GM12878 (cell line): ENCODE measurements around the gene SLC6A17. TPM values are rescaled to one million over a fixed set of nuclear protein-coding genes. Genes with fewer than 3 reads are reported as not detected.

Experiments
- ATAC-seq: fragments of 200-7000 bp; cut with Tn5 transposase; 3 replicates; pipeline ENCODE4 v1.9.1; 2020; ENCODE audit warnings: mild to moderate bottlenecking, moderate library complexity
- BruUV-seq: library from RNA; stranded (reverse); fragments of 400-500 nt; replicated peaks from 2 replicates; lab custom pipeline; 2021; lab: Mats Ljungman, UMichigan
- CTCF ChIA-PET: fragments of 300-600 bp; sonication (Branson Sonifier 250); formaldehyde crosslinking; extraction: SDS; loops from one replicate; lab custom pipeline; 2021; ENCODE audit warnings: inconsistent platforms; lab: Yijun Ruan, JAX
- POLR2A ChIA-PET: fragments of 350-600 bp; formaldehyde crosslinking; extraction: SDS; loops from one replicate; lab custom pipeline; 2021; ENCODE audit warnings: inconsistent platforms; lab: Charles Lee
- RAD21 ChIA-PET: fragments of 300-600 bp; sonication (Branson Sonifier 250); formaldehyde crosslinking; loops from one replicate; lab custom pipeline; 2023; ENCODE audit warnings: antibody characterized with exemption; ENCODE audit not compliant: unreplicated experiment; lab: Charles Lee
- SMC1A ChIA-PET: fragments of 300-600 bp; sonication (Branson Sonifier 250); formaldehyde crosslinking; loops from one replicate; lab custom pipeline; 2023; ENCODE audit not compliant: unreplicated experiment, uncharacterized antibody; lab: Charles Lee
- DNase-seq: peaks from one replicate; pipeline ENCODE4 v3.0.0-alpha.2; 2011; ENCODE audit warnings: low read depth, low spot score
- FAIRE-seq: peaks from 3 replicates; lab custom pipeline; 2011; peaks lifted over from hg19 to GRCh38; lab: Jason Lieb, UNC
- H2AFZ ChIP-seq: 2 replicates; pipeline ENCODE4 v1.6.0; 2011; ENCODE audit warnings: low read depth, low read length, control low read depth; ENCODE audit not compliant: control insufficient read depth
- H3K27ac ChIP-seq: 2 replicates; pipeline ENCODE4 v1.5.1; 2011; ENCODE audit warnings: control low read depth; ENCODE audit not compliant: control insufficient read depth, insufficient read depth
- H3K27me3 ChIP-seq, 2 experiments: replicated peaks in 1 of 2; 2 replicates each; pipeline versions ENCODE4 v1.6.0 to v1.6.1; 2011; ENCODE audit warnings: low read length in 1 of 2; ENCODE audit not compliant: control insufficient read depth in 2 of 2, insufficient read depth in 2 of 2
- H3K36me3 ChIP-seq, 2 experiments: 2 replicates each; pipeline ENCODE4 v1.5.1; 2011; ENCODE audit warnings: low read length in 1 of 2; ENCODE audit not compliant: control insufficient read depth in 2 of 2, insufficient read depth in 2 of 2
- H3K4me1 ChIP-seq: 2 replicates; pipeline ENCODE4 v1.6.1; 2011; ENCODE audit warnings: mild to moderate bottlenecking, low read length, moderate library complexity, mixed read lengths; ENCODE audit not compliant: control insufficient read depth, insufficient read depth
- H3K4me2 ChIP-seq: 2 replicates; pipeline ENCODE4 v1.6.0; 2011; ENCODE audit warnings: control low read depth; ENCODE audit not compliant: control insufficient read depth, insufficient read depth
- H3K4me3 ChIP-seq: fragments of 200-600 bp; sonication (generic); 2 replicates; pipeline ENCODE4 v1.5.1; 2016
- H3K79me2 ChIP-seq: 2 replicates; pipeline ENCODE4 v1.6.0; 2011; ENCODE audit warnings: low read length; ENCODE audit not compliant: control insufficient read depth, insufficient read depth
- H3K9ac ChIP-seq: 2 replicates; pipeline ENCODE4 v1.8.0; 2011; ENCODE audit warnings: low read length, control low read depth, mixed read lengths; ENCODE audit not compliant: control insufficient read depth, insufficient read depth
- H3K9me3 ChIP-seq: replicated peaks from 3 replicates; pipeline ENCODE4 v1.5.1; 2011; ENCODE audit warnings: mild to moderate bottlenecking, low read length; ENCODE audit not compliant: control insufficient read depth, insufficient read depth
- H4K20me1 ChIP-seq: 2 replicates; pipeline ENCODE4 v1.6.0; 2011; ENCODE audit not compliant: control insufficient read depth, insufficient read depth
- CREB1 ChIP-seq: IDR thresholded peaks from 2 replicates; pipeline ENCODE4 v1.6.1; 2012; ENCODE audit warnings: low read depth, mild to moderate bottlenecking, inconsistent platforms
- CUX1 ChIP-seq: IDR thresholded peaks from 2 replicates; pipeline ENCODE4 v1.6.1; 2012; ENCODE audit warnings: improper control_type of control experiment, low read depth, low read length; ENCODE audit not compliant: insufficient replicate concordance
- E2F8 ChIP-seq: fragments of 450-650 bp; IDR thresholded peaks from 2 replicates; pipeline ENCODE4 v1.6.1; 2018; ENCODE audit warnings: mild to moderate bottlenecking, low read depth, moderate library complexity; ENCODE audit not compliant: partially characterized antibody
- MEF2B ChIP-seq: fragments of 450-650 bp; IDR thresholded peaks from 2 replicates; pipeline ENCODE4 v1.6.1; 2018; ENCODE audit warnings: mild to moderate bottlenecking, moderate library complexity; ENCODE audit not compliant: partially characterized antibody, poor library complexity, severe bottlenecking
- MTA2 ChIP-seq: fragments of 450-650 bp; IDR thresholded peaks from 2 replicates; pipeline ENCODE4 v1.6.1; 2016; ENCODE audit warnings: low read depth, mild to moderate bottlenecking, moderate library complexity
- MXI1 ChIP-seq: fragments of 150-350 bp; IDR thresholded peaks from 2 replicates; pipeline ENCODE4 v1.6.1; 2011; ENCODE audit warnings: low read depth, mild to moderate bottlenecking, inconsistent platforms, low read length, improper control_type of control experiment
- NFYA ChIP-seq: IDR thresholded peaks from 2 replicates; pipeline ENCODE4 v1.6.1; 2011; ENCODE audit warnings: low read depth, mild to moderate bottlenecking, low read length, improper control_type of control experiment, borderline replicate concordance
- NR2C2 ChIP-seq: IDR thresholded peaks from 2 replicates; pipeline ENCODE4 v1.6.1; 2011; ENCODE audit warnings: borderline replicate concordance, low read depth; ENCODE audit not compliant: control insufficient read depth, insufficient read length
- RUNX3 ChIP-seq: IDR thresholded peaks from 2 replicates; pipeline ENCODE4 v1.6.1; 2012; ENCODE audit warnings: low read length, inconsistent platforms
- ZBTB11 ChIP-seq: fragments of 450-650 bp; formaldehyde crosslinking; IDR thresholded peaks from 2 replicates; pipeline ENCODE4 v1.5.0; 2022; ENCODE audit warnings: mild to moderate bottlenecking, missing genetic modification characterization
- ZZZ3 ChIP-seq: IDR thresholded peaks from 2 replicates; pipeline ENCODE4 v1.6.1; 2011; ENCODE audit warnings: low read depth; ENCODE audit not compliant: control insufficient read depth, insufficient read length
- WGBS: methylation state at CpG from one replicate; pipeline ENCODE4 v1.1.6; 2016; ENCODE audit warnings: low lambda C conversion rate; ENCODE audit not compliant: insufficient replicate concordance, insufficient coverage; ENCODE audit errors: missing lambda C conversion rate; 5-methylcytosine and 5-hydroxymethylcytosine counted together
- in situ Hi-C: fragments of 300-500 bp; cut with MboI; formaldehyde crosslinking; loops from 9 replicates; pipeline ENCODE4 v1.14.3; 2018; ENCODE audit warnings: mixed read lengths
- intact Hi-C: fragments of 100-400 bp; cut with micrococcal nuclease; formaldehyde crosslinking; loops from one replicate; pipeline ENCODE4 v1.14.2; 2022; ENCODE audit not compliant: unreplicated experiment
- polyA plus RNA-seq, 11 experiments: library from polyadenylated mRNA; depleted of rRNA in 4 of 11; unstranded in 6 of 11; stranded (reverse) in 5 of 11; fragments of >200 nt; fragmentation: Nextera tagmentation in 4 of 11; fragmentation: Illumina TruSeq in 1 of 11; extraction: Ambion mirVana in 4 of 11; extraction: Trizol in 1 of 11; gene quantifications; 1 replicate in 1 of 11; 2 replicates in 10 of 11; pipeline versions ENCODE4 v1.2.1 to v1.2.3, GENCODE V29; 2011 to 2016; ENCODE audit warnings: inconsistent platforms in 2 of 11, missing spikeins in 2 of 11, low read depth in 1 of 11
- total RNA-seq, 4 experiments: library from RNA; depleted of rRNA in 3 of 4; stranded (reverse); fragments of >200 nt in 3 of 4; fragmentation: Illumina TruSeq in 1 of 4; extraction: Trizol in 1 of 4; gene quantifications; 2 replicates each; pipeline versions ENCODE4 v1.2.1 to v1.2.3, GENCODE V29; 2013 to 2021

SLC6A17 gene
- total and polyA plus RNA-seq, 10 of the 15 experiments (the other 5 are each of a cell fraction or from before 2014, with no cell fraction given): not detected

GRCh38 chr1:110114173-110114572 is 36.1 kb upstream of the SLC6A17 start:
- no peak for DNase-seq
- TF ChIP-seq MXI1: no peak
- TF ChIP-seq E2F8: no peak
- TF ChIP-seq RUNX3: no peak
- no peak for TF ChIP-seq CUX1
- TF ChIP-seq MTA2: no peak
- no peak for TF ChIP-seq MEF2B
- TF ChIP-seq ZBTB11 (CRISPR knock-in tag): no peak
- TF ChIP-seq CREB1: no peak
- TF ChIP-seq ZZZ3: no peak
- no peak for TF ChIP-seq NR2C2
- no peak for TF ChIP-seq NFYA
- H3K4me1 ChIP-seq: no peaks in the 10 kb centered on the region
- whole genome bisulfite sequencing: 23% methylated on average over 5 of the region's 5 CpGs
- no peak overlapping the region for H3K27ac ChIP-seq
- no peak for FAIRE-seq
- BruUV-seq: no TSS peak
- H3K9me3 ChIP-seq: no peaks in the 10 kb centered on the region
- in situ Hi-C loops: no loop called here
- H3K36me3 ChIP-seq: no peaks in the 10 kb centered on the region
- H3K79me2 ChIP-seq: no peaks in the 10 kb centered on the region
- no peak overlapping the region for H3K4me3 ChIP-seq
- H2AFZ ChIP-seq: no peak overlapping the region
- ChIA-PET RAD21 (no interaction called here), CTCF (interaction anchor here (1.4 to 4.2 kb wide), 3 partner anchors 10 to 85 kb away, joined by 3 to 18 read pairs (median 18); no protein-coding TSS in a partner anchor), POLR2A (no interaction called here), SMC1A (interaction anchor here (0.6 kb wide), 1 partner anchor 157 kb away, joined by 3 read pairs; no protein-coding TSS in a partner anchor)
- intact Hi-C loops: no loop called here
- no peak for ATAC-seq
- H3K4me2 ChIP-seq: no peak overlapping the region
- H3K27me3 ChIP-seq: peaks cover 1 to 2% of the 10 kb centered on the region in 2 experiments; a peak in 1 of 4 replicates
- no peaks in the 10 kb centered on the region for H4K20me1 ChIP-seq
- no peak overlapping the region for H3K9ac ChIP-seq
